CD4-positive, alpha-beta memory T cell (primary cell): ENCODE measurements around the gene CHST11. TPM values are rescaled to one million over a fixed set of nuclear protein-coding genes. Genes with fewer than 3 reads are reported as not detected.

ENCODE experiments used
- CTCF ChIA-PET: fragments of 350-600 bp; sonication (Branson Sonifier 250); formaldehyde crosslinking; loops from one replicate; lab custom pipeline; 2021; ENCODE audit warnings: inconsistent platforms; ENCODE audit not compliant: partially characterized antibody; lab: Charles Lee
- POLR2A ChIA-PET: fragments of 350-600 bp; sonication (Branson Sonifier 250); formaldehyde crosslinking; loops from one replicate; lab custom pipeline; 2021; ENCODE audit not compliant: partially characterized antibody; lab: Charles Lee
- DNase-seq, 5 donors: peaks; one replicate each; pipeline versions ENCODE4 v3.0.0 to v3.0.0-alpha.2; 2020 to 2022; ENCODE audit warnings: mixed read lengths in 1 of 5
- H3K27ac ChIP-seq: one replicate; pipeline ENCODE4 v1.7.0; 2013; ENCODE audit warnings: low read depth, low read length
- H3K27me3 ChIP-seq: 2 replicates; pipeline ENCODE4 v1.7.0; 2013; ENCODE audit warnings: mild to moderate bottlenecking, low read length, moderate library complexity; ENCODE audit not compliant: insufficient read depth
- H3K36me3 ChIP-seq: 2 replicates; pipeline ENCODE4 v1.7.0; 2013; ENCODE audit warnings: mild to moderate bottlenecking, low read length, moderate library complexity; ENCODE audit not compliant: insufficient read depth
- H3K4me1 ChIP-seq: 2 replicates; pipeline ENCODE4 v1.7.0; 2013; ENCODE audit warnings: mild to moderate bottlenecking, low read length, moderate library complexity; ENCODE audit not compliant: insufficient read depth
- H3K4me3 ChIP-seq, 2 donors: one replicate each; pipeline ENCODE4 v1.7.0; 2013; ENCODE audit warnings: low read length in 2 of 2, mild to moderate bottlenecking in 1 of 2
- H3K9me3 ChIP-seq, 2 donors: one replicate each; pipeline ENCODE4 v1.7.0; 2013; ENCODE audit warnings: low read length in 2 of 2, control low read depth in 1 of 2; ENCODE audit not compliant: control insufficient read depth in 1 of 2
- H3K27ac Mint-ChIP-seq, 7 donors: one replicate each; pipeline ENCODE4 v1.8.0; 2020 to 2021; ENCODE audit warnings: mixed read lengths in 7 of 7, mild to moderate bottlenecking in 6 of 7, inconsistent platforms in 3 of 7, moderate library complexity in 3 of 7
- H3K27me3 Mint-ChIP-seq, 2 donors: one replicate each; pipeline ENCODE4 v1.8.0; 2020 to 2021; ENCODE audit warnings: mixed read lengths in 2 of 2
- H3K36me3 Mint-ChIP-seq, 2 donors: one replicate each; pipeline ENCODE4 v1.8.0; 2020 to 2021; ENCODE audit warnings: mixed read lengths in 2 of 2, inconsistent platforms in 1 of 2, mild to moderate bottlenecking in 1 of 2
- H3K4me1 Mint-ChIP-seq, 4 donors: one replicate each; pipeline ENCODE4 v1.8.0; 2020 to 2021; ENCODE audit warnings: mixed read lengths in 4 of 4, mild to moderate bottlenecking in 1 of 4
- H3K4me3 Mint-ChIP-seq, 8 donors: one replicate each; pipeline ENCODE4 v1.8.0; 2020 to 2021; ENCODE audit warnings: mixed read lengths in 8 of 8, mild to moderate bottlenecking in 7 of 8, moderate library complexity in 6 of 8, inconsistent platforms in 3 of 8
- H3K9me3 Mint-ChIP-seq, 8 donors: one replicate each; pipeline ENCODE4 v1.8.0; 2020 to 2021; ENCODE audit warnings: mixed read lengths in 8 of 8, mild to moderate bottlenecking in 5 of 8, inconsistent platforms in 3 of 8, moderate library complexity in 1 of 8
- intact Hi-C: fragments of 100-400 bp; cut with micrococcal nuclease; formaldehyde crosslinking; loops from one replicate; pipeline ENCODE4 v1.15.1; 2023
- polyA plus RNA-seq, 2 donors: library from polyadenylated mRNA; unstranded; fragments of 300-500 nt; fragmentation: Illumina TruSeq; gene quantifications; one replicate each; pipeline ENCODE4 v1.2.3, GENCODE V29; 2021
- total RNA-seq, 2 experiments: library from RNA; stranded (reverse); gene quantifications; one replicate each; pipeline ENCODE4 v1.2.3, GENCODE V29; 2021

The CHST11 gene
- total and polyA plus RNA-seq, 4 experiments from 2014 or later: 55.1 to 64.6 (median 59.8) TPM

GRCh38 chr12:104668274-104668718 lies 211.5 kb downstream of the CHST11 start:
- Histone ChIP-seq H3K9me3 (no peaks in the 10 kb centered on the region), H3K27ac (no peak overlapping the region), H3K36me3 (no peaks in the 10 kb centered on the region), H3K4me1 (peaks cover 50% of the 10 kb centered on the region), H3K4me3 (no peak overlapping the region), H3K27me3 (no peaks in the 10 kb centered on the region)
- peaks cover 0 to 2% of the 10 kb centered on the region in 2 donors for H3K27me3 Mint-ChIP-seq
- peaks cover 0 to 5% of the 10 kb centered on the region in 2 donors for H3K36me3 Mint-ChIP-seq
- H3K27ac Mint-ChIP-seq: peak overlapping the region in 5 of 7 donors; percentile 34 to 97 (median 48)
- intact Hi-C loops: no loop called here
- peak overlapping the region in 2 of 8 donors; percentile 40 to 58 for H3K4me3 Mint-ChIP-seq
- POLR2A ChIA-PET: no interaction called here
- H3K4me1 Mint-ChIP-seq: peaks cover 54 to 81% (median 62%) of the 10 kb centered on the region in 4 donors
- H3K9me3 Mint-ChIP-seq: peaks cover 0 to 2% (median 0%) of the 10 kb centered on the region in 8 donors
- DNase-seq: no peak
- CTCF ChIA-PET: interaction anchor here (1.9 kb wide), 1 partner anchor 286 kb away, joined by 8 read pairs; no protein-coding TSS in a partner anchor

DNA sequence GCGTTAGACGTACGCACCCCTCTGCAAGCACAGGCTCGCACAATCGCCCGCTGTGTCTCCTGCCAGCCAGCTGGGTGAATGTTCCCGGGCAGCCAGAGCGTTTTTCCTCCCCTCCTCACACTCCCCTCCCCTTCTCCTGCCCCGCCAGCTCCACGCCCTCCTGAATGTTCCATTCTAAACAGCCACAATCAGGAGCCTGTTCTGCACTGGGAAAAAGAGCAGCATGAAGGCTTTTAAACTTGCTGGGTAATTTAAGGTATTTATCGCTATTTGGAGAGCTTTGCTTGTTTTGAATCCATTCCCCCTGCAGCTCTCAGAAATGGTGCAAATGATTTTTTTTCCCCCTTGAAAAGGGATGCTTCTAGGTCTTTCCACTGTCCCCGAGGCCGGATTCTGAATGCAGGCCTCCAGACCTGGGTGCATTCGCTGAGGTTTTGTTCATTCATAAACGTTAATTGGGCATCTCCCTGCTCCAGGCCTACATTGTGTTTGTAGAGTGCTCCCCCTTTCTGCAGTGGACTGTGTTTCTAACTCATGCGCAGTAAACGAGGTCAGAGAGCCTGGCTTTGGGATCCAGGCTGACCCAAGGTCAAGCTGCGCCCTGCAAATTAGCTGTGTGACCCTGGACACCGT lies 212.5 kb downstream of the CHST11 start:
- ChIA-PET POLR2A (interaction anchor here (1.4 kb wide), 1 partner anchor 191 kb away, joined by 3 read pairs; no protein-coding TSS in a partner anchor), CTCF (interaction anchor here (0.6 to 2.6 kb wide), 5 partner anchors 14 to 287 kb away, joined by 3 to 11 read pairs (median 3); no protein-coding TSS in a partner anchor)
- Mint-ChIP-seq H3K4me3 (peak overlapping the region in 3 of 8 donors; percentile 7 to 21 (median 11)), H3K36me3 (peaks cover 0 to 5% of the 10 kb centered on the region in 2 donors), H3K9me3 (peaks cover 0 to 2% (median 0%) of the 10 kb centered on the region in 8 donors), H3K4me1 (peaks cover 58 to 85% (median 66%) of the 10 kb centered on the region in 4 donors), H3K27me3 (peaks cover 0 to 2% of the 10 kb centered on the region in 2 donors), H3K27ac (peak overlapping the region in 3 of 7 donors; percentile 10 to 97 (median 17))
- Histone ChIP-seq H3K4me1 (peaks cover 50% of the 10 kb centered on the region), H3K36me3 (no peaks in the 10 kb centered on the region), H3K4me3 (no peak overlapping the region), H3K9me3 (no peaks in the 10 kb centered on the region), H3K27ac (no peak overlapping the region), H3K27me3 (no peaks in the 10 kb centered on the region)
- intact Hi-C loops: no loop called here
- DNase-seq: no peak

DNA sequence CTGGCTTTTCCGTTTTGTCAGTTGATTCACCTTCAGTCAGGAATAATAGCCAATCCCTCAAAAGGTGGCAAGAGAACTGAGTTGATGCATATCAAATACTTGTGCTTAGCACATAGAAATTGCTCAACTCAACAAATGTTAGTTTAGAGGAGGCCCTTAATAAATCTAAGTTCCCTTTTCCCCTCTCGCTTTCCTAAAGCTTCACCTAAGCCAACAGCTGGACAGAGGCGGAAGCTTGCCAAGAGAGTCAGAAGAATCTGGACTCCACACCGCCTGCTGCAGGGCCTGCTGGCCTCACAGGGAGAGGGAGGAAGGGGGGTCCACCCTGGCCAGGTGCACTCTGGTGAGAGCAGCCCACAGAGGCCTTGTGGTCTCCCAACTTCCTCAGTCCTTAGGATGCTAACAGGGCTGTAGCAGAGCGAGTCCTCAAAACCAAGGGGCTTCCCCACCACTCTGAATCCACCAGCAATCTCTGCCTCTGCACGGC lies 213.1 kb downstream of the CHST11 start:
- peak overlapping the region in 7 of 8 donors; percentile 14 to 91 (median 65) for H3K4me3 Mint-ChIP-seq
- H3K4me1 ChIP-seq: peaks cover 50% of the 10 kb centered on the region
- H3K9me3 Mint-ChIP-seq: peaks cover 0 to 2% (median 0%) of the 10 kb centered on the region in 8 donors

DNA sequence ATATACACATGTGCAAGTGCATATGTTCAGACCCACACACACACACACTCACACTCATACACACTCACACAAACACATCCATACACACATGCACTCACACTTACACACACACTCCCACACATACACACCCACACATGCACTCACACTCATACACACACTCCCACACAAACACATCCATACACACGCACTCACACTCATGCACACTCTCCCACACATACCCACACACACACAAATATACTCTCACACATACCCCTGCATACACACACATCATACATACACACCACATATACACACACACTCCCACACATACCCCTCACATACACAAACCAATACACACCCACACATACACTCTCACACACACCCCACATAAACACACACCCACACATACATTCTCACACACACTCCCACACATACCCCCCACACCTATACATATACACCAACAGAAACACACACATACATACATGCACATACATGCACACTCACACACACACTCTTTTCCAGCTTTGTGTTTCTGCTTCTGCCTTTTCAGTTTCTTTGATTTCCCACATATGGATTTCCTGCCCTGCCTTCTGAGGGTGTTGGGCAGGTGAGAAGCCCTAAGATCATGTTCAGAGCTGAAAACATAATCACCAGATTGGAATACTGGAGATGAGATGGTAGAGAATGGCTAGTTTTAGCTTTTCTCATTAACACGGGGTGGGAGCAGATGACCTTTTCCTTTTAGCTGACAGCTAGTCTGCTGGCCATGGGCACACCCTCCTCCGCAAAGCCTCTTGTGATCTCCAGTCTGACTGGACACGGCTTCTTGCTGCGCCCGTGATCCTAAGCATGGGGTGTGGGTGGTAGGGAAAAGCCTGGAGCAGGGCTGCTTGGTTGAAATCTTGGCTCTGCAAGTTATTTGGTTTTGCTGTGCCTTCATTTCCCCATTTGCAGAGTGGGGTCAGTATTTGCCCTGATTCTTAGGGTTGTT lies 214.0 kb downstream of the CHST11 start:
- peaks cover 0 to 2% (median 0%) of the 10 kb centered on the region in 8 donors for H3K9me3 Mint-ChIP-seq
- peaks cover 0 to 2% of the 10 kb centered on the region in 2 donors for H3K27me3 Mint-ChIP-seq
- ChIA-PET POLR2A (interaction anchor here (0.8 to 1.0 kb wide), 2 partner anchors 90 to 101 kb away, joined by 3 read pairs; no protein-coding TSS in a partner anchor), CTCF (interaction anchor here (0.8 to 2.6 kb wide), 5 partner anchors 16 to 312 kb away, joined by 3 to 11 read pairs (median 3); no protein-coding TSS in a partner anchor)
- peak in 1 of 5 donors; percentile 32 for DNase-seq
- Histone ChIP-seq H3K27me3 (no peaks in the 10 kb centered on the region), H3K36me3 (no peaks in the 10 kb centered on the region), H3K27ac (peak overlapping the region; percentile 34), H3K9me3 (no peaks in the 10 kb centered on the region), H3K4me1 (peaks cover 50% of the 10 kb centered on the region), H3K4me3 (no peak overlapping the region)
- H3K4me1 Mint-ChIP-seq: peaks cover 52 to 78% (median 63%) of the 10 kb centered on the region in 4 donors
- intact Hi-C loops: loop anchor here (2.0 kb wide), 1 partner anchor 214 kb away; the partner anchor contains the start of gene CHST11
- peak overlapping the region in 7 of 8 donors; percentile 14 to 91 (median 65) for H3K4me3 Mint-ChIP-seq
- H3K27ac Mint-ChIP-seq: peak overlapping the region; percentile 81 to 97 (median 92)
- H3K36me3 Mint-ChIP-seq: peaks cover 0 to 5% of the 10 kb centered on the region in 2 donors

More for the DNA sequence above, 213.1 kb downstream of the CHST11 start:
- peak overlapping the region; percentile 1 to 97 (median 81) for H3K27ac Mint-ChIP-seq
- H3K4me3 ChIP-seq: no peak overlapping the region
- H3K36me3 ChIP-seq: no peaks in the 10 kb centered on the region
- no peaks in the 10 kb centered on the region for H3K9me3 ChIP-seq
- H3K4me1 Mint-ChIP-seq: peaks cover 56 to 82% (median 67%) of the 10 kb centered on the region in 4 donors
- CTCF ChIA-PET: interaction anchor here (0.6 to 2.6 kb wide), 5 partner anchors 13 to 288 kb away, joined by 3 to 11 read pairs (median 3); no protein-coding TSS in a partner anchor
- H3K27ac ChIP-seq: no peak overlapping the region
- peaks cover 0 to 2% of the 10 kb centered on the region in 2 donors for H3K27me3 Mint-ChIP-seq
- POLR2A ChIA-PET: interaction anchor here (1.4 kb wide), 1 partner anchor 192 kb away, joined by 3 read pairs; no protein-coding TSS in a partner anchor
- intact Hi-C loops: loop anchor here (2.0 kb wide), 1 partner anchor 213 kb away; the partner anchor contains the start of gene CHST11
- peaks cover 0 to 5% of the 10 kb centered on the region in 2 donors for H3K36me3 Mint-ChIP-seq
- no peaks in the 10 kb centered on the region for H3K27me3 ChIP-seq
- DNase-seq: peak in 3 of 5 donors; percentile 19 to 57 (median 24)

GRCh38 chr12:104671409-104672095 lies 214.8 kb downstream of the CHST11 start:
- POLR2A ChIA-PET: interaction anchor here (0.6 to 1.3 kb wide), 3 partner anchors 91 to 213 kb away, joined by 3 to 5 read pairs (median 3); no protein-coding TSS in a partner anchor

More at GRCh38 chr12:104671409-104672095, 214.8 kb downstream of the CHST11 start:
- H3K4me1 ChIP-seq: peaks cover 50% of the 10 kb centered on the region
- intact Hi-C loops: loop anchor here (2.0 kb wide), 1 partner anchor 215 kb away; the partner anchor contains the start of gene CHST11
- CTCF ChIA-PET: interaction anchor here (0.8 to 2.6 kb wide), 5 partner anchors 17 to 313 kb away, joined by 3 to 11 read pairs (median 3); no protein-coding TSS in a partner anchor
- DNase-seq: peak; percentile 46 to 97 (median 52)
- no peaks in the 10 kb centered on the region for H3K9me3 ChIP-seq
- peaks cover 0 to 5% of the 10 kb centered on the region in 2 donors for H3K36me3 Mint-ChIP-seq
- H3K9me3 Mint-ChIP-seq: peaks cover 0 to 2% (median 0%) of the 10 kb centered on the region in 8 donors
- H3K4me3 ChIP-seq: peak overlapping the region in 1 of 2 donors; percentile 2
- peaks cover 0 to 2% of the 10 kb centered on the region in 2 donors for H3K27me3 Mint-ChIP-seq
- no peaks in the 10 kb centered on the region for H3K36me3 ChIP-seq
- H3K27me3 ChIP-seq: no peaks in the 10 kb centered on the region
- H3K4me1 Mint-ChIP-seq: peaks cover 52 to 76% (median 61%) of the 10 kb centered on the region in 4 donors
- peak overlapping the region; percentile 34 for H3K27ac ChIP-seq
- peak overlapping the region; percentile 81 to 97 (median 92) for H3K27ac Mint-ChIP-seq
- H3K4me3 Mint-ChIP-seq: peak overlapping the region in 7 of 8 donors; percentile 14 to 91 (median 65)
